Esophagus squamous epithelium (tissue), 5 donors: ENCODE measurements around the gene PTCSC3. TPM values are rescaled to one million over a fixed set of nuclear protein-coding genes. Genes with fewer than 3 reads are reported as not detected.
"Not testable (repeated sequence)": the region's sequence is repeated elsewhere in the genome, so short reads cannot be mapped to it uniquely, and the experiment has no call there.

Source experiments
- DNase-seq: peaks from one replicate; lab custom pipeline; 2025; lab: John Stamatoyannopoulos, UW
- H3K27ac ChIP-seq, 4 donors: fragments of 200-600 bp; sonication (generic); one replicate each; pipeline ENCODE4 v1.5.1; 2016 to 2019; ENCODE audit warnings: mild to moderate bottlenecking in 1 of 4
- H3K27me3 ChIP-seq, 4 donors: fragments of 200-600 bp; sonication (generic); 1 replicate in 3 of 4; 2 replicates in 1 of 4; pipeline versions ENCODE4 v1.5.1 to v1.6.0; 2017 to 2021; ENCODE audit warnings: antibody characterized with exemption in 1 of 4
- H3K36me3 ChIP-seq, 3 donors: fragments of 200-600 bp; sonication (generic); one replicate each; pipeline ENCODE4 v1.5.1; 2016 to 2019
- H3K4me1 ChIP-seq, 3 donors: fragments of 200-600 bp; sonication (generic); one replicate each; pipeline ENCODE4 v1.5.1; 2017 to 2019
- H3K4me3 ChIP-seq, 4 donors: fragments of 200-600 bp; sonication (generic); 1 replicate in 3 of 4; 2 replicates in 1 of 4; pipeline ENCODE4 v1.5.1; 2016 to 2019; ENCODE audit warnings: mild to moderate bottlenecking in 2 of 4, moderate library complexity in 1 of 4
- H3K9me3 ChIP-seq, 3 donors: fragments of 200-600 bp; sonication (generic); one replicate each; pipeline ENCODE4 v1.5.1; 2016 to 2019
- CTCF ChIP-seq, 6 experiments: fragments of 450-650 bp in 4 of 6; fragments of 200-600 bp in 2 of 6; sonication (generic) in 2 of 6; IDR thresholded peaks; one replicate each; pipeline ENCODE4 v1.5.1; 2016 to 2019; ENCODE audit warnings: antibody characterized with exemption in 6 of 6, mild to moderate bottlenecking in 4 of 6, moderate library complexity in 4 of 6
- POLR2A ChIP-seq, 4 donors: fragments of 450-650 bp; IDR thresholded peaks; one replicate each; pipeline ENCODE4 v1.6.1; 2017; ENCODE audit warnings: antibody characterized with exemption in 4 of 4, mild to moderate bottlenecking in 4 of 4, moderate library complexity in 3 of 4
- WGBS, 2 donors: methylation state at CpG; one replicate each; pipeline ENCODE4 v1.1.5; 2018; 5-methylcytosine and 5-hydroxymethylcytosine counted together
- intact Hi-C: fragments of 100-400 bp; cut with DNase I; formaldehyde crosslinking; loops from one replicate; pipeline ENCODE4 v1.15.0; 2022
- total RNA-seq, 4 donors: library from RNA; depleted of rRNA; stranded (reverse); fragments of >200 nt; gene quantifications; one replicate each; pipeline ENCODE4 v1.1.0, GENCODE V29; 2016
- donor health status: DM: yes; HTN: yes; CAD: no.

The PTCSC3 gene
- total RNA-seq, 4 donors from 2014 or later: not detected

- no peak overlapping the region for H3K27ac ChIP-seq
- intact Hi-C loops: no loop called here
- H3K4me1 ChIP-seq: no peaks in the 10 kb centered on the region
- H3K36me3 ChIP-seq: no peaks in the 10 kb centered on the region
- DNase-seq: no peak
- no peak overlapping the region for H3K4me3 ChIP-seq
- TF ChIP-seq CTCF (IDR thresholded peaks at IDR 0.05) (no peak), POLR2A (IDR thresholded peaks at IDR 0.05) (no peak)
- H3K27me3 ChIP-seq: no peaks in the 10 kb centered on the region
- H3K9me3 ChIP-seq: no peaks in the 10 kb centered on the region
- 0 to 8% methylated on average over 1 of the region's 1 CpG for WGBS, 2 donors
Observed at GRCh38 chr14:36105401-36105800, 71.1 kb downstream of the PTCSC3 start.

GRCh38 chr14:36104258-36104657 lies 72.3 kb downstream of the PTCSC3 start:
- intact Hi-C loops, H3K36me3 ChIP-seq, H3K4me1 ChIP-seq, H3K27ac ChIP-seq, H3K9me3 ChIP-seq, H3K27me3 ChIP-seq, DNase-seq, H3K4me3 ChIP-seq: not testable (repeated sequence)
- 71 to 77% methylated on average over 6 to 7 of the region's 7 CpGs for WGBS, 2 donors

GRCh38 chr14:36099619-36100018 lies 76.9 kb downstream of the PTCSC3 start:
- intact Hi-C loops: no loop called here
- Histone ChIP-seq H3K27ac (no peak overlapping the region), H3K27me3 (no peaks in the 10 kb centered on the region), H3K36me3 (no peaks in the 10 kb centered on the region), H3K4me3 (no peak overlapping the region), H3K4me1 (peaks cover 0 to 15% (median 0%) of the 10 kb centered on the region in 3 donors), H3K9me3 (no peaks in the 10 kb centered on the region)
- WGBS, 2 donors: 85 to 92% methylated on average over 4 of the region's 4 CpGs
- no peak for TF ChIP-seq POLR2A (IDR thresholded peaks at IDR 0.05)
- no peak for TF ChIP-seq CTCF (IDR thresholded peaks at IDR 0.05)
- no peak for DNase-seq

GRCh38 chr14:36097356-36097755 lies 79.2 kb downstream of the PTCSC3 start:
- H3K9me3 ChIP-seq: no peaks in the 10 kb centered on the region
- no peaks in the 10 kb centered on the region for H3K36me3 ChIP-seq
- intact Hi-C loops: no loop called here
- H3K27me3 ChIP-seq: no peaks in the 10 kb centered on the region
- no peak for DNase-seq
- TF ChIP-seq CTCF (IDR thresholded peaks at IDR 0.05) (no peak), POLR2A (IDR thresholded peaks at IDR 0.05) (no peak)
- 38 to 53% methylated on average over 1 of the region's 1 CpG for WGBS, 2 donors
- peaks cover 0 to 15% (median 0%) of the 10 kb centered on the region in 3 donors for H3K4me1 ChIP-seq
- no peak overlapping the region for H3K27ac ChIP-seq
- H3K4me3 ChIP-seq: no peak overlapping the region

- Histone ChIP-seq H3K4me1 (peaks cover 0 to 20% (median 3%) of the 10 kb centered on the region in 3 donors), H3K36me3 (no peaks in the 10 kb centered on the region), H3K27ac (no peak overlapping the region), H3K9me3 (no peaks in the 10 kb centered on the region), H3K27me3 (no peaks in the 10 kb centered on the region), H3K4me3 (no peak overlapping the region)
- no peak for DNase-seq
- intact Hi-C loops: no loop called here
- no peak for TF ChIP-seq POLR2A (IDR thresholded peaks at IDR 0.05)
- no peak for TF ChIP-seq CTCF (IDR thresholded peaks at IDR 0.05)
Observed at GRCh38 chr14:36096090-36096489, 80.4 kb downstream of the PTCSC3 start.

- TF ChIP-seq CTCF (IDR thresholded peaks at IDR 0.05) (no peak), POLR2A (IDR thresholded peaks at IDR 0.05) (no peak)
- Histone ChIP-seq H3K36me3 (no peaks in the 10 kb centered on the region), H3K27me3 (no peaks in the 10 kb centered on the region), H3K4me3 (no peak overlapping the region), H3K27ac (no peak overlapping the region), H3K9me3 (no peaks in the 10 kb centered on the region), H3K4me1 (peaks cover 0 to 21% (median 5%) of the 10 kb centered on the region in 3 donors)
- 87 to 91% methylated on average over 4 of the region's 4 CpGs for WGBS, 2 donors
- DNase-seq: no peak
- intact Hi-C loops: no loop called here
Observed at GRCh38 chr14:36094963-36095362, 81.6 kb downstream of the PTCSC3 start.
